Measurements from ENCODE around the gene MMP23B. TPM values are rescaled to one million over a fixed set of nuclear protein-coding genes. Genes with fewer than 3 reads are reported as not detected.
"Not testable (repeated sequence)": the region's sequence is repeated elsewhere in the genome, so short reads cannot be mapped to it uniquely, and the experiment has no call there.

The MMP23B gene
- total RNA-seq, 4 donors from 2014 or later, result 1.2 to 6.6 (median 3.8) TPM

GRCh38 chr1:1640711-1641461, 8.9 kb downstream of the MMP23B start:
- H3K9me3 ChIP-seq; H3K27ac ChIP-seq; DNase-seq (ENCODE audit: low spot score in 2 of 2); H3K27me3 ChIP-seq; H3K4me1 ChIP-seq; H3K4me3 ChIP-seq: not testable (repeated sequence)
- H3K36me3 ChIP-seq, result peaks cover 0 to 58% (median 11%) of the 10 kb centered on the region in 3 donors
- WGBS, 2 donors, result 91 to 93% methylated on average over 16 to 17 of the region's 38 CpGs

- H3K27ac ChIP-seq; H3K4me3 ChIP-seq; H3K27me3 ChIP-seq; H3K4me1 ChIP-seq; H3K9me3 ChIP-seq; DNase-seq (ENCODE audit: low spot score in 2 of 2): not testable (repeated sequence)
- H3K36me3 ChIP-seq, result peaks cover 8 to 56% (median 17%) of the 10 kb centered on the region in 3 donors
- WGBS, 2 donors, result 82 to 89% methylated on average over 4 to 5 of the region's 5 CpGs
Observed at GRCh38 chr1:1646326-1646725, 14.4 kb downstream of the MMP23B start.

GRCh38 chr1:1647567-1648241, 15.7 kb downstream of the MMP23B start:
- H3K27ac ChIP-seq; H3K27me3 ChIP-seq; H3K4me3 ChIP-seq; H3K9me3 ChIP-seq; H3K4me1 ChIP-seq; DNase-seq (ENCODE audit: low spot score in 2 of 2): not testable (repeated sequence)
- 89 to 92% methylated on average over 17 of the region's 17 CpGs for WGBS, 2 donors
- peaks cover 8 to 67% (median 26%) of the 10 kb centered on the region in 3 donors for H3K36me3 ChIP-seq

GRCh38 chr1:1648265-1648664, 16.3 kb downstream of the MMP23B start:
- 93% methylated on average over 11 of the region's 11 CpGs for WGBS, 2 donors
- peak overlapping the region in 1 of 4 donors; percentile 45 for H3K27ac ChIP-seq
- not testable (repeated sequence) for H3K9me3 ChIP-seq; DNase-seq (ENCODE audit: low spot score in 2 of 2); H3K4me1 ChIP-seq; H3K4me3 ChIP-seq; H3K27me3 ChIP-seq
- peaks cover 8 to 72% (median 26%) of the 10 kb centered on the region in 3 donors for H3K36me3 ChIP-seq

GRCh38 chr1:1658583-1659549, 26.9 kb downstream of the MMP23B start, which contains the start of gene CDK11B:
TSS of gene CDK11B (minus strand) at chr1:1659004. CDS start at chr1:1657485, 1,519 bp downstream.
- TF ChIP-seq EP300 (IDR thresholded peaks at IDR 0.05), result peak; percentile 91 to 96
- peak in 2 of 5 experiments; percentile 12 to 70 for TF ChIP-seq CTCF (IDR thresholded peaks at IDR 0.05)
- TF ChIP-seq POLR2A (IDR thresholded peaks at IDR 0.05), result peak in 1 of 2 donors; percentile 43
- H3K27me3 ChIP-seq, H3K9me3 ChIP-seq: not testable (repeated sequence)
- WGBS, 2 donors, result 0% methylated on average over 24 to 39 of the region's 96 CpGs
- H3K27ac ChIP-seq, result peak within 1 kb of the TSS; percentile 92 to 99 (median 96)
- peak; percentile 76 to 84 for DNase-seq (ENCODE audit: low spot score in 2 of 2)
- H3K36me3 ChIP-seq, result peaks cover 5 to 41% (median 12%) of the 10 kb centered on the region in 3 donors
- peak within 1 kb of the TSS; percentile 31 to 63 (median 50) for H3K4me3 ChIP-seq
- peaks cover 0 to 27% (median 1%) of the 10 kb centered on the region in 4 donors for H3K4me1 ChIP-seq

GRCh38 chr1:1662392-1662791, 30.4 kb downstream of the MMP23B start:
- 73 to 82% methylated on average over 4 to 9 of the region's 9 CpGs for WGBS, 2 donors
- DNase-seq (ENCODE audit: low spot score in 2 of 2), result not testable (repeated sequence)
- H3K27ac ChIP-seq, result peak overlapping the region in 2 of 4 donors; percentile 8 to 27

GRCh38 chr1:1662830-1663560, 31.0 kb downstream of the MMP23B start:
- Histone ChIP-seq H3K4me1 (peaks cover 0 to 12% (median 0%) of the 10 kb centered on the region in 4 donors), H3K27ac (peak overlapping the region in 2 of 4 donors; percentile 8 to 27), H3K36me3 (peaks cover 5 to 38% (median 17%) of the 10 kb centered on the region in 3 donors)
- H3K4me3 ChIP-seq; H3K27me3 ChIP-seq; DNase-seq (ENCODE audit: low spot score in 2 of 2); H3K9me3 ChIP-seq: not testable (repeated sequence)
- WGBS, 2 donors, result 63 to 72% methylated on average over 12 to 15 of the region's 15 CpGs

More at GRCh38 chr1:1662392-1662791, 30.4 kb downstream of the MMP23B start:
- H3K9me3 ChIP-seq, H3K4me3 ChIP-seq, H3K27me3 ChIP-seq: not testable (repeated sequence)
- peaks cover 5 to 36% (median 17%) of the 10 kb centered on the region in 3 donors for H3K36me3 ChIP-seq
- peaks cover 0 to 15% (median 1%) of the 10 kb centered on the region in 4 donors for H3K4me1 ChIP-seq

GRCh38 chr1:1664318-1664717, 32.3 kb downstream of the MMP23B start:
- not testable (repeated sequence) for DNase-seq (ENCODE audit: low spot score in 2 of 2); H3K9me3 ChIP-seq; H3K27me3 ChIP-seq; H3K4me3 ChIP-seq; H3K27ac ChIP-seq
- 54% methylated on average over 4 of the region's 11 CpGs; no CpG with 5 or more reads in 1 of the 2 donors for WGBS, 2 donors
- Histone ChIP-seq H3K4me1 (peaks cover 0 to 10% (median 0%) of the 10 kb centered on the region in 4 donors), H3K36me3 (peaks cover 5 to 49% (median 17%) of the 10 kb centered on the region in 3 donors)

Data from tibial nerve (tissue), 4 donors.